NCI-H82 (cell line): ENCODE data around the gene DPCD.

Source experiments
- DNase-seq: peaks from one replicate; lab custom pipeline; 2025; lab: John Stamatoyannopoulos, UW

Gene DPCD

DNA sequence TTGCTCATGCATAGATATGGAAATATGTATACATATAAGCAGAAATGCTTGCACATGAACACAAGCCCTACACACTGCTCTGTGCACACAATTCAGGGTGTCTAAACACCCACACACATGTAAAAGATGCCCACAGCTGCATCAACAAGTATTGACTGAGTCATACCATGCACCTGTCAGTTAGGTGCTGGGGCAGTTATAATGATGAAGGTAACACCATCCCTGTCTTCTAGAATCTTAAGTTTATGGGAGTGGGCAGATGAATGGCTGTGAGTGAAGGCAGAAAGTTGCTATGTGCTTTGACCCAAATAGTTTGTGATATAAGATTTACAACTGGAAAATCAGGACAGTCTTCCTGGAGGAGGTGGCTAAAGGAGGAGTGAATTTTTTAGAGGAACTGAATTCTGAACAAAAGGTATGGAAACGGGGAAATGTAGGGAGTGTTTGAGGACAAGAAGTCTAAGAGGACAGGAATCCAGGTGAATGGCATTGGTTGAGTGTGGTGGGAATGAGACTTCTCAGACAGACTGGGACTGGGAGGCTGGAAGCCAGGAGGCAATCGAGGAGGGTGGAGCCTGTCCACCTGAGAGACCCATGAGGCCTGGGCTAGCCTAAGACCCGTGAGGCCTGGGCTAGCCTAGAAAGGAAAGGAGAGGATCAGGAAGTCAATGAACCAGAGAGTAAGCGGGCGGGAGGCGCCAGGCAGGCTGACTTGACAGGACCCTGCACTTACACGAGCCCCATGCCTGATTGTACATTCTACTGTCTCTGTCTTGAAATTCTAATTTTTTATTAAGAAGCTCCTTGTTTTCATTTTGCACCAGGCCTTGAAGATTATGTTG lies 20.7 kb upstream of the DPCD start:
- no peak for DNase-seq

DNA sequence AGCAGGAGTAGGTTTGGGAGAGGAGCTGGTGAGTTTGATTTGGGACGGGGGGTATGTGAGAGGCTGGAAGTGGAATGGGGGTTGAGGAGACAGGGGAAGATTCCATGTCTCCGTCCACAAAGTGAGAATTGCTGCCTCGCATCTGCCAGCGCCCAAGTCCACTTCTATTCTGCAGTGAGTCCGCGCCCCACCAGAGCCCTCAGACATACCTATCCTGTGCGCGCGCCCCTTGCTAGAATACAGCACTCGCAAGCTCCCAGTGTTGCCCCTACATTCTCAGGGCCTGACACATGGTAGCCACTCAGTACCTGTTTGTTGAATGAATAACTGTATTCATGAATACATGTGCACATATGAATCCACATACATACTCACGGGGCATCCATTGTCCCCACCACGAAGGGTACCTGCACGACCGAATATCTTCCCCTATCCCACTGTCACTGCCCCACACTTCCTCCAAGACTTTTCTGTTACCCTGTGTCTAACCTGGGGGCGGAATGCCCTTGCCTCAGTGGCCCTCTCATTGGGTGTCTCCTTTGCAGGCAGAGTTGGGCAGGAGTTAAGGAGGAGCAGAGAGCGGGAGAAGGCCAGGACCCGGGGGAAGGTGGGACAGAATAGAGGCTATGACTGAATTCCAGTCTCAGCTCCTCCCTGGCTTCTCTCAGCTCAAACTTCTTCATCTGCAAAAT lies 19.9 kb upstream of the DPCD start:
- DNase-seq, result no peak

DNA sequence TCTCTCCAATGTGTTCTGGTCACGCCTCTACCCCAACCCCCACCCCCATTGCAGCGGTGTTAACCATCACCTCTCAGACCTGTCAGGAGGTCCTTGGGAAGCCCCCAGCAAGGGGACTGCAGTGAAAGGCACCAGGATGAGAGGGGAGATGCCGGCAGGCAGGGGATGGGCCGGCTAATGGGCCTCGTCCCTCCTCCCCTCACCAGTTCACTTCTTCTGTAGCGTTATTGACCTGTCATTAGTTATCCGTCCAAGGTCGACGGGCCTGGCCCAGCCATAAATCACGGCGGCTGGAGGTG lies 18.8 kb upstream of the DPCD start:
- DNase-seq, result no peak

DNA sequence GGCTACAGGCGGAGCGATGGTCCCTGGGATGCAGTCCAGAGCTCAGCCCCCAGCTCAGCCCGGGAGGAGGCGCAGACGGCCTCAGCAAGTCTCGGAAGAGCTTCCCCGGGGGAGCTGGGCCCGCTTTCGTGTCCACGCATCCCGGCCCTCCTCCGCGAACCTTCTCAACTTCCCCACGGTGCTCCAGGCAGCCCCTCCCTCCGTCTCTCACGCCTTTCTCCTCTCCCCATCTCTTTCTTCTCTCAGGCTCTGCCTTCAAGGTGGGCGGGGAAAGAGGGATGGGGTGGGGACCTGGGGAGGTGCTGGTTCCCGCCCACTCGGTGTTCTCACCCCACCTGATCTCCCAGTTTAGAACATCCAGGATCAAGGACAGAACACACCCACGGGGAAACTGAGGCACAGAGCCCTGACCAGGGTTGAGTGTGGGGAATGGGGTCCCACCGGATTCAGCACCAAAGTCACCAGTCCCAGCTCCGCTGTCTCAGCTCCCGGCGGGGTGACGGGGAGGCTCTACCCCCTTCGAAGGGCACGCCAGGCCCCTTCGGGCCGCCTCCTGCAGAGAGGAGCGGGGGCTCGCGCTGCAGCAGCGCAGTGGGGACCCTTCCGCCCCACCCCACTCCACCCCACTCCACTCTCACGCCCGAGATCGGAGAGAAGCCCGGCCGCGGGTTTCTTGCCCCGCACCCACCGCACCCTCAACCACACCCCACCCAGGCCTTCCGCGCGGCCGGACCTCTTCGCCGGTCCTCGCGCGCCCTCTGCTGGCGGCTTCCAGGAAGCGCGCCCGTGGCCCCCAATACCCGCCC lies 18.3 kb upstream of the DPCD start:
- DNase-seq, result peak; percentile 87

DNA sequence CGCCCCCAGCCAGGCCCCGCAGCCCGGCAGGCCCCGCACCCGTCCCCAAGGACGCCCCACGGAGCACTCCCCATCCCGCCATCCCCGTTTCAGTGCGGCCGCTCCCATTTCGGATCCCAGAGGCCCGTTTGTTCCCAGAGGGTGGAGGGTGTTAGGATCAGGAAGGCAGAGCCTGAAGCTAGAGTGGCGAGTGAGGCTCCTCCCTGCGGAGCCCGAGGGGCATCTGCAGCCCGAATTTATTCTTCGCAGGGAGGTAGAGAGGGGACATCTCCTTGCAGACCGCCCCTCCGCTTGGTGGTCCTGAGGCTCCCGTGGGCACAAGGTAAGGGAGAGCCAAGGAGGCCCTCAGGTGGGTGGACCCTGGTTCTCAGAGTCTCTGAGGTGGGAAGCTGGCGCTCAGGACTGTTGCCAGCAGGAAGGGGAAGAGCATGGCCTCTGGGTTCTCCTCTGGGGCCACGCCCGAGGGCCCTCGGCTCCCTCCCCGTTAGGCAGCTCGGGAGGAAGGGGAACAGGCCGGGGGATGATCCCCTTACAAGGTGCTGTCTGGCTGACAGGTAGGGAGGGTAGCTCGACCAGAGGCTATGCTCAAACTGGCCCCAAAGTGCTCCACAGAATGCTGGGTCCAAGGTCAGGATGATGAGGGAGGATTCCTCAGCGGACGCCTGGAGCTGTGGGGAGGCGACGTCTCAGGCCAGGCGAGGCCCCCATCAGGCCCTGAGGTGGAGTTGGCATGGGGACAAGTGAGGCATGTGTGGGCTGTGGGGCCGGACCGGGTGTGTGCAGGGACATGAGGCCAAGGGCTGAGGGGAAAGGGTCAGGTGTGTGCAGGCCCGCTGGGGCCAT lies 17.5 kb upstream of the DPCD start:
- DNase-seq, result peak; percentile 41

DNA sequence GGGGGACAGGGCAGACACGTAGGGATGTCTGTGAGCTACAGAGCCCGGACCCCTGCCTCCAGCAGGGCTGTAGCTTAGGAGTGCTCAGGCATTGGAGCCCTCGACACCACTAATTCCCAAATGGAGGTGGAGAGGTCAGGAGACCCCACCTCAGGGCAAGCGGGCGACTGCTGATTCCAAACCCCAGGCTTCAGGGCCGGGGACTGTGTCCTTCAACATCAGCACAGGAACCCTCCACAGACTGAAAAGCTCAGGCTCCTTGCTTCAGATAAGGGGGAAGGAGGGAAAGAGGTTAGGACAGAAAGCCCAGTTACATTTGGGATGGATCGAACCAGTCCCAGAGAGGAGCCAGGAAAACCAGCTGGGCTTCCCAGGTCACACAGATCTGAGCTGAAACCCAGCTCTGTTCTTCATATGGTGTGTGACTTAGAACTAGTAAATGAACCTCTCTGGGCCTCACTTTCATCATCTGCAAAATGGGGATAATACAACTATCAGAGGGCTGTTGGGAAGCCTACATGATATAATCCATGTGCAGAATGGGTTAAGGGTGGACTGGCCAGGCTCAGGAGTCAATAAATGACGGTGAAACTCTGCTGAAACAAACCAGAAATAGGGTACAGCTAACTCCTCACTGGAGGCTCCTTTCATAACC lies 16.7 kb upstream of the DPCD start:
- DNase-seq, result no peak

DNA sequence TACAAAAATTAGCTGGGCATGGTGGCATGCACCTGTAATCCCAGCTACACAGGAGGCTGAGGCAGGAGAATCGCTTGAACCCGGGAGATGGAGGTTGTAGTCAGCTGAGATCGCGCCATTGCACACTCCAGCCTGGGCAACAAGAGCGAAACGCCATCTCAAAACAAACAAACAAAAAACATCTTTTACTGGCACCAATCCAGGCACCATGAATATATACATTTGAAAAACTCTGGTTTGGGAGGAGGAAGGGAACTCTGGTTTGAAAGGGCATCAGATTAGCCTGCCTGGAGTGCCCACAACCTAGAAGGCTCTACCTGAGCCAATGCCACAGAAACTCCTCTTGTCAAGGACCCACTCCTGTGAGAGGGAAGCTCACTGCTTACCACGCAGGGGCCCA lies 16.0 kb upstream of the DPCD start:
- DNase-seq, result no peak

DNA sequence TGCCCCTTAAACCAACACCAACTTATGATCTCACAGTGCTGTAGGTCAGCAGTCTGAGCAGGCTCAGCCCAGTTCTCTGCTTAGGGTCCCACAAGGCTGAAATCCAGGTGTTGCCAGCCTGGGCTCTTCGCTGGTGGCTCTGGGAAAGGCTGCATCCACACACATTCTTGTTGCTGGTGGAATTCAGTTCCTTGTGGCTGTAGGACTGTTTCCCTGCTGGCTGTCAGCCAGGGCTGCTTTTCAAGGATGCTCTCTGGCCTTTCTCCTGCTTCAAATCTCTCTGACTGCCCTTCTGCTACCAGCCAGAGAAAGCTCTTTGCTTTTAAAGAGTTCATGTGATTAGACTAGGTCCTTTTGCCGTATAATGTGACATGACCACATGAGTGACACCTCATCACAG lies 15.3 kb upstream of the DPCD start:
- DNase-seq, result no peak

DNA sequence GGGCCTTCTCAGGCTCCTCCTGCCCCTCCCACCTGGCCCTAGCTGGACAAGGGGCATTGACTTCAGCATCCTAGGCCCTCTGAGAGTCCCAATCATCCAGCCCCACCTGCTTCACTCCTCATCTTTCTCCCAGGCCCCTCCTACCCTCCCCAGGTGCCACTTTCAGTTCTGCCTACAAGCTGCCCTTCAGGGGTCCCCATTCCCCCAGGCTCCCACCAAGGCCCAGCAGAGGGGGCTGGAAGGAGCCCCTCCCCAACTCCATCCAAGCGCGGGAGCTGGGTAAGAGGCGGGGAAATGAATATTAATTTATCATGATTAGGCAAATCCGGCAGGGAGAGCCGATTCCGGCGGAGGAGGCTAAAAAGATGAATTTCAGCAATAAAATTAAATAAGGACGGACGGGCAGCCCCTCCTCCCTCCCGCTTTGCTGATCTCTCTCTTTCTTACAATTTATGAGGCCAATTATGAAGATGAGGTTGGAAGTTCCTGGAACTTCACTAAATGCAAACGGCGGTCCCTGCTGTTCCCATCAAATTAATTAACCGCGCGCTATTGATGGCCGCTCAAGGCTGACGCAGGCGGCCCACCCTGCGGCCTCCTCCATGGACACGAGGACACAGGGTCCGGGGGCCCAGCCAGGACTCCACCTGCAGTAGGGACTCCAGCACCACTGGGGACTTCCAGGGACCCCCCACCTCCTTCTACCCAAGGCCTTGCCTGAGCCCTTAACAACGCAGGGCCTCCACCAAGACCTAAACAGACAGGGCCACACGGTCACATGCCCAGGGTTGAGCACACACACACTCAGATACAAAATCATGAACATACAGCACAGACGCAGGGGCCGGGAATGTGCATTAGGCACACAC lies 14.0 kb upstream of the DPCD start:
- no peak for DNase-seq

DNA sequence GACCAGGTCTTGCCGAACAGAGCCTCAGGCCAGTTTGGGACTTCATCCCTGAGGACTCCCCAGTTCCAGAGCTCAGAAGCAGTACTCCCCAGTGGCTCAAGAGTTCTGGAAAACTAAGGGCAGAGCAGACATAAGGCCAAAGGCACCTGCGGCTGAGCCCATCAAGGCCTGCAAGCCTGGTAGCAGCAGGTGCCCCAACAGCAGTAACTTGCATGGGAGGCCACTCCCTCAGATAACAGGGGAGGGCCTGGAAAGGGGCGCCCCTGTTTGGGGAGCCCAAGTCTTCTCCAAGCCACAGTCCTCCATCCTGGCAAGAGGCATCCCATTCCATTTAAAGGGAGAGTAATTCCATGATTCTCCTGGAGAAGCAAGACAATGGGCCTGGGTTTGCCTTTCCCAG lies 13.0 kb upstream of the DPCD start:
- DNase-seq, result no peak

DNA sequence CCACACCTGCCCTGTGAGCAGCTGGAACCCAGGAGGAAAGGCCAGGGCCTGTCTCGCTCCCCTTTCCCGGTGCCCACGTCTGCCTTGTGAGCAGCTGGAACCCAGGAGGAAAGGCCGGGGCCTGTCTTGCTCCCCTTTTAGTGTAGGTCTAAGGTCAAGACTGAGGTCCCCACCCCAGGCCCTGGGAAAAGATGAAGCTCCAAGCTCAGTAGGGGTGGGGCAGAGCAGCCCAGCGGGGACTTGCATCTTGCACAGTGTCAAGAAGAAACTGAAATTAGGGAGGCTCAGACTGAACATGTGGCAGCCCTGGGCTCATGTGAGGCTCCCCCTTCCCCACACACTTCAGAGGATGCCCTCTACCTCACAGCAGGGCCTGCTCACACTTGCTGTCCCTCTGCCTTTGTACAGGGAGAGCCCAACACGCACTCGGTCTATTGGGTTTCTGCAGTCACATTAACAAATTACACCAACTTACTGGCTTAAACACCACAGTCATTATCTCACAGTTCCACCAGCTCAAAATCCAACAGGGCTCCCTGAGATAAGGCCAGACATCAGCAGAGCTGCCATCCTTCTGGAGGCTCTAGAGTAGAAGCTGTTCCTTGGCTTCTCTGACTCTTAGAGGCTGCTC lies 12.4 kb upstream of the DPCD start:
- no peak for DNase-seq

DNA sequence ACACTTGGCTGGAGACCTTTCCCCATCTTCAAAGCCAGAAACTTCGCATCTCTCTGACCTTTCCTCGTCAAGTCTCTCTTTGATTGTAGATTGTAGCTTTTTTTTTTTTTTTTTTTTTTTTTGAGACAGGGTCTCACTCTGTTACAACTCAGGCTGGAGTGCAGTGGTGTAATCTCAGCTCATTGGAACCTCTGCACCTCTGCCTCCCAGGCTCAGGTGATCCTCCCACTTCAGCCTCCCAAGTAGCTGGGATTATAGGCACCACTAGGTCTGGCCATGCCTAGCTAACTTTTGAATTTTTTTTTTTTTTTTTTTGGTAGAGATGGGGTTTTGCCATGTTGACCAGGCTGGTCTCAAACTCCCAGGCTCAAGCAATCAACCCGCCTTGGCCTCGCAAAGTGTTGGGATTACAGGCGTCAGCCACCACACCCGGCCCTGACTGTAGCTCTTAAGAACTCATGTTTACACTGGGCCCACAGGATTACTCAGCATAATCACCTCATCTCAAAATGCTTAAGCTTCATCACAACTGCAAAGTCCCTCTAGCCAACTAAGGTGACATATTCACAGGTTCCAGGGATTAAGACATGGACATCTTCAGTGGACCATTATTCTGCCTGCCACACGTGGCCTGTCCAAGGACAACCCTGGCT lies 11.8 kb upstream of the DPCD start:
- peak; percentile 84 for DNase-seq

DNA sequence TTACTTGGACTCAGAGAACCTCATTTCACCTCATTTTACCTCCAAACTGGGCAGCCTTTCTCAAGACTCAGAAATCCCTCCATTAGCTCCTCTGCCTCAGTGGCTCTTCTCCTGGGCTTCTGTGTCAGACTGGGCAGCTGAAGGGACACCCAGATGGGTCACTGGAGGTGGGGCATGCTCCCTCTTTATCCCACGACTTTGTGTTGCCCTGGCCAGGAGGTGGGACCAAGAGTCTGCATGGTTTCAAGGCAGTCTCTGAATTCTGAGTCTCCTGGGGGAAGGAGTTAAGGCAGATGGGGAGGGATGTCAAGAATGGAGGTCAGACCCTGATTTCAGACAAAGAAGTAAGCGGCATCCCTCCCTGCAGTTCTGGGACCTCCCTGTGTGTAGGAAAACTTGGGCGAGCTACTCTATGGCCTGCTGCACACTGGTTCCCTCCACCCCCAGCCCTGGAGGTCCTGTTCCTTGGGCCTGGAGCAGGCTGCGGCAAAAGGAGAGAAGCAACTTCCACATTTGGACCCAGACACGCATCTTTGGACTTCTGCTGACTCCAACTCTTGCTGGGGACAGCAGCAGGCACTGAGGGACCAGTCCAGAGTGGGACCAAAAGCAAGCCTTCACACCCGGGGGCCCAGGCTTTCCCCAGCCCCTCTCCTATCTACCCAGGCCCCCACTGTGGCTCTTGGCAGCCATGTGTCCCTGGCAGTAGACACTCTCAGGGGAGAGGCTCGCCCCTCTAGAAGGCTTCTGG lies 10.8 kb upstream of the DPCD start:
- no peak for DNase-seq

DNA sequence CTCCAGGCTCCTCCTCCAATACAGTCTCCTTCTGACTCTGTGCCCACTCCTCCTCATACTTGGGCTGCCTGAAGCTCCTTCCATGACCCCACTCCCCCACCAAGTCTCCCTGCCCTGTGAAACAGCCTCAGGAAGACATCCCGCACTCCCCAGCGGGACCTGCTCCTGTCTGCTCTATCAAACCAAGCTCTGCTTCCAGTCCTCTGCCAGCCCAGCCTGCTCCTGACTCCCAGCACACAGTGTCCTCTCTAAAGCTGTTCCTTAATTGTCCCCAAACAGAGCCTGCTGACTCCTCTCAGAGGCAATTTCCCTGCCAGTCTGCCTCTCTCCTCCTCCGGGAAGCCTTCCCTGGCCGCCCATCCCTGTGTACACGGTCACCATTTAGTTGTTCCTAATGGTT lies 9.9 kb upstream of the DPCD start:
- DNase-seq, result no peak

DNA sequence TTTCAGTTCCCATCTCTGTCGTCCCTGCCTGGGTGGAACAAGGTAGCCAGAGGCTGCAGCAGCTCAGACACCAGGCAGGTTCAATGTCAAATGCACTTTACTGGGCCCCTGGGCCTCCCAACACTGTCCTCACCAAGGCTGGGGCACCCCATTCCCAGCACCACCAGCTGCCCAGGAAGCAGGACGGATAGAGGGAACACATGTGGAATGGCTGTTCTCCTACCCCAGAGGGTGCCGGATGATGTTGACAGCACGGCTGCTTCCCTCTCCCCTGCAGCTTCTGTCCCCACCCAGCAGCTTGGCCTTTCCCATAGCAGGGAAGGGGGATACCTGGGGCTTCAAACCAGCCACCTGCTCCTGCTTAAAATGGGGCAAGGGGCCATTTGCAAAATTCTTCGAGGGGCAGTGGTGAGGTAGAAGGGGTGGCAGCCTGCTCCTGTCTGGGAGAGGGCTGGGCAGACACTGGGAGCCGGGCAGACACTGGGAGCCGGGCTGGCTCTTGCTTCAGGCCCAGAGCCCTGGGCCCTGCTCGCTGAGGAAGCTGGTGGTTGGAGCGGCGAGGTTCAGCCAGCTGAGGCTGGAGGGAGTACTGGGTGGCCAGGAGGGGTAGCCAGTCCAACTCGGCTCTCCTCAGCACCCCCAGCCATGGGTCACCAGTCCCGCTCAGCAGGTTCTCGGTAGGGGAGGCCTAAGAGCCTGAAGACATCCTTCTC lies 9.2 kb upstream of the DPCD start:
- no peak for DNase-seq

DNA sequence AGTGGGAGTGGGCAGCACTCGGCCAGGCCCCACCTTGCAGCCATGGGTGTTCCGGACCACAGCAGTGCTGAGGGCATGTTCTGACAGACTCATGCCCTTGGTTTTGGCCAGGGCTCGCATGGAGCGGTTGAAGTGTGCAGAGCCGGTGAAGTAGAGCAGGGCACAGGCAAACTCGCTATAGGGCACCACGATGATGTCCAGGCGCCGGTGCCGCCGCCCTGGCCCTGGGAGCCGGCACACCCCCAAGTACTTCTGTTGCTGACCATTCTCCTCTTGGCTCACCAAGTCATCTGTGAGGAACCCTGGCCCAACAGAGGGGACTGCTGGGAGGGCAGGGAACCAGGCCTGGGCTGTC lies 8.6 kb upstream of the DPCD start:
- DNase-seq, result no peak

DNA sequence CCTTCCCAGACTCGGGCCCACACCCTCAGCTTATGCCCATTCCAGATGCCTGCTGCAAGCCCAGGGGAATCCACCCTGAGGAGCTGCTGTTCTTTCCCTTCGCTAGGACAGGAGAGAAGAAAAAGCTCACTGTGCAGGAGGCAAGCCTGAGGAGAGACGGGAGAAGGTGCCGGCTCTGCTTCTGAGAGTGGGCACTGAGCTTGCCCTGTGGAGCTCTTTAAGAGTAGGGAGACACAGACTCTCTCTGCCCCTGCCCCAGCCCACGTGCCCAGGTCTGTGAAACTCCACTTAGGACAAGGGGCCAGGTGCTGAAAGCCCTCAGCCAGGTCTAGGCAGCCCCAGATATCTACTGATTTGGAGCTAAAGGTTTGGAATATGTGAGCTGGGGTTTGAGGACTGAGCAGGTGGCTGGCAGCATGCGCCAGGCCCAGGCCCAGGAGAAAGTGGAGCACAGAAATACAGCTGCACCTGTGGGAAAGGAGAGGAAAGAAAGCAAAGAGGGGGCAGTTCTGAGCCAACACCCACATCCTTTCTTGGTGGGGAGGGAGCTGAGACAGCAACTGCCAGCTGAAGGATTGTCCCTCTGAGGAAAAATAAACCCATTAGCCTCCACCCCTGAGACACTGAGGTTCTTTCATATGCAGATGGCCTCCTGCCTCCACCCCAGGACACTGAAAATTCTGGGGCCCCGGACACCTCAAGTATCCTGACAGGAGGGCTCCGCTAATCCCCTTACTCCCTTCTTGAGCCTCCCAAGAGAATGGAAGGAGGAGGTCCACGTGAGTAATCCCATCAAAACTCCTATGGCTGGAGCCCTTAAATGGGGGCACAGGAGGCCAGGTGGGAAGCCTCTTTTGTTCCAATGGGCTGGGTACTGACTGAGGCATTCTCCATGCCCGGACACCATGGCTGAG lies 7.4 kb upstream of the DPCD start:
- peak; percentile 67 for DNase-seq
